T-cell (primary cell): ENCODE measurements around the gene FLRT1. TPM values are rescaled to one million over a fixed set of nuclear protein-coding genes. Genes with fewer than 3 reads are reported as not detected.

Experiments
- ATAC-seq, 4 experiments: fragments of 200-7000 bp in 3 of 4; fragments of 150-1000 bp in 1 of 4; cut with Tn5 transposase; replicated peaks in 1 of 4; 1 replicate in 3 of 4; 2 replicates in 1 of 4; pipeline ENCODE4 v1.10.0; 2021; ENCODE audit warnings: moderate library complexity in 3 of 4, mild to moderate bottlenecking in 2 of 4, moderate number of reproducible peaks in 1 of 4
- CTCF ChIA-PET, 2 donors: fragments of 300-600 bp; sonication (Branson Sonifier 250); formaldehyde crosslinking; loops; one replicate each; lab custom pipeline; 2022; ENCODE audit warnings: antibody characterized with exemption in 2 of 2; lab: Charles Lee
- POLR2A ChIA-PET, 2 donors: fragments of 300-600 bp; sonication (Branson Sonifier 250); formaldehyde crosslinking; loops; one replicate each; lab custom pipeline; 2022; ENCODE audit warnings: antibody characterized with exemption in 2 of 2; lab: Charles Lee
- DNase-seq, 35 experiments: peaks; one replicate each; pipeline versions ENCODE4 v3.0.0 to v3.0.0-alpha.2; 2013 to 2023
- H3K27ac ChIP-seq: one replicate; pipeline ENCODE4 v1.5.1; 2013; ENCODE audit warnings: low read length
- H3K27me3 ChIP-seq, 2 experiments: replicated peaks in 1 of 2; 1 replicate in 1 of 2; 2 replicates in 1 of 2; pipeline versions ENCODE4 v1.6.1 to v1.7.0; 2013; ENCODE audit warnings: low read length in 1 of 2, mixed read lengths in 1 of 2; ENCODE audit not compliant: control insufficient read depth in 2 of 2, insufficient read depth in 2 of 2; ENCODE audit errors: extremely low read depth in 1 of 2
- H3K36me3 ChIP-seq, 2 donors: 1 replicate in 1 of 2; 2 replicates in 1 of 2; pipeline versions ENCODE4 v1.6.1 to v1.7.0; 2013; ENCODE audit warnings: low read length in 1 of 2; ENCODE audit not compliant: control insufficient read depth in 2 of 2, insufficient read depth in 1 of 2; ENCODE audit errors: extremely low read depth in 1 of 2
- H3K4me1 ChIP-seq, 2 experiments: 1 replicate in 1 of 2; 2 replicates in 1 of 2; pipeline versions ENCODE4 v1.6.1 to v1.7.0; 2013; ENCODE audit warnings: low read length in 2 of 2, mixed read lengths in 1 of 2; ENCODE audit not compliant: insufficient read depth in 2 of 2, control insufficient read depth in 1 of 2; ENCODE audit errors: extremely low read depth in 1 of 2
- H3K4me3 ChIP-seq, 2 donors: 1 replicate in 1 of 2; 2 replicates in 1 of 2; pipeline versions ENCODE4 v1.5.1 to v1.7.0; 2013; ENCODE audit warnings: mild to moderate bottlenecking in 2 of 2, low read length in 1 of 2, moderate library complexity in 1 of 2; ENCODE audit not compliant: control insufficient read depth in 1 of 2; ENCODE audit errors: extremely low read depth in 1 of 2
- H3K9me3 ChIP-seq: 2 replicates; pipeline ENCODE4 v1.7.0; 2013
- H3K27ac Mint-ChIP-seq, 2 donors: one replicate each; pipeline ENCODE4 v1.8.0; 2020 to 2021; ENCODE audit warnings: mild to moderate bottlenecking in 2 of 2, mixed read lengths in 2 of 2
- H3K27me3 Mint-ChIP-seq, 2 donors: one replicate each; pipeline ENCODE4 v1.8.0; 2021 to 2022; ENCODE audit warnings: mixed read lengths in 2 of 2
- H3K36me3 Mint-ChIP-seq: one replicate; pipeline ENCODE4 v1.8.0; 2021; ENCODE audit warnings: mixed read lengths
- H3K4me1 Mint-ChIP-seq, 3 donors: one replicate each; pipeline ENCODE4 v1.8.0; 2020 to 2022; ENCODE audit warnings: mixed read lengths in 3 of 3, mild to moderate bottlenecking in 1 of 3
- H3K4me3 Mint-ChIP-seq, 3 donors: one replicate each; pipeline ENCODE4 v1.8.0; 2020 to 2022; ENCODE audit warnings: mild to moderate bottlenecking in 3 of 3, mixed read lengths in 3 of 3, moderate library complexity in 3 of 3
- H3K9me3 Mint-ChIP-seq, 3 donors: one replicate each; pipeline ENCODE4 v1.8.0; 2020 to 2022; ENCODE audit warnings: mixed read lengths in 3 of 3
- WGBS: methylation state at CpG from one replicate; pipeline ENCODE4 v1.1.5; 2013; ENCODE audit warnings: missing lambda C conversion rate; ENCODE audit not compliant: insufficient coverage; 5-methylcytosine and 5-hydroxymethylcytosine counted together
- total RNA-seq, 35 experiments: library from RNA in 6 of 35; stranded (reverse) in 6 of 35; fragments of 120-200 nt in 1 of 35; gene quantifications; one replicate each; pipeline versions ENCODE4 v1.2.1 to v1.2.4 and lab custom pipeline; 2013 to 2026

FLRT1 gene
- total RNA-seq, 5 donors from 2014 or later (not counting 1 experiment from before 2014, with no cell fraction given): not detected

DNA sequence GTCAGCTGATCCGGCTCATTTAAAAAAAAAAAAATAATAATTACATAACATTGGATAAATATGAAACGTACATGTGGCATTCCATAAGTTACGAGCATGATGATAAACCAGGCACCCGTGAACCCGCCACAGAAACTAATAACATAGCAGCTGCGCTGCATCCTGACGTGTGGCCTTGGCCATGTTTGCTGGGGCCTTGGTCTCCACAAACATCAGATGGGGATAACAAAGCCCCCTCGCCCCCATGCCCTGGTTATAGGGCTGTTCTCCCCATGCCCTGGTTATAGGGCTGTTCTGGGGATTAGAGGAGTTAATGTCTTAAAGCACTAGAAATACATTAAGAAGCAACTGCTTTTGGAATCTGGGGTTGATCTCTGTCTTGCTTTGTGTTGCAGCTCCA lies 36.7 kb downstream of the FLRT1 start:
- H3K27ac Mint-ChIP-seq: no peak overlapping the region
- H3K27me3 ChIP-seq: no peaks in the 10 kb centered on the region
- H3K36me3 ChIP-seq: no peaks in the 10 kb centered on the region
- ChIA-PET CTCF (no interaction called here), POLR2A (no interaction called here)
- H3K27ac ChIP-seq: no peak overlapping the region
- peaks cover 0 to 19% of the 10 kb centered on the region in 2 experiments for H3K4me1 ChIP-seq
- no peaks in the 10 kb centered on the region for H3K9me3 Mint-ChIP-seq
- DNase-seq (no peak), ATAC-seq (no peak)
- H3K4me3 ChIP-seq: no peak overlapping the region
- H3K36me3 Mint-ChIP-seq: no peaks in the 10 kb centered on the region
- 90% methylated on average over 7 of the region's 8 CpGs for WGBS
- H3K4me1 Mint-ChIP-seq: peaks cover 4 to 10% (median 7%) of the 10 kb centered on the region in 3 donors
- no peaks in the 10 kb centered on the region for H3K27me3 Mint-ChIP-seq
- no peaks in the 10 kb centered on the region for H3K9me3 ChIP-seq
- no peak overlapping the region for H3K4me3 Mint-ChIP-seq

DNA sequence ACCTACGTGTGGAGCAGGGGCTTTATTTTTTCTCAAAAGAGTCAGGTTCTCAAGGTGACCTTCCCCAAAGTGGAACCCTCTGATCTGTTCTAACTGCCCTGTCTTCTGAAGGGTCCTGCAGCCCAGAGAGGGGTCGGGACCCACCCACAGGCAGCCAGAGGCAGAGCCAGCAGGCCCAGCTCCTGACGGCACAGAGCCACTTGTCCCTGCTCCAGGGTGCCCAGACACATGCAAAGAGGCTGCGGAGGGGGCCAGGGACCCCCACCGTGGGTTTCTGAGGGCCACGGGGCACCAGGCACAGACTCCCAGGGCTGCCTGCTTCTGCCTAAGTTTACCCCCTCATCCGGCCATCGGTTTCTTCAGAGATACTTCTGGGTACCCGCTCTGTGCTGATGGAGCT lies 37.1 kb downstream of the FLRT1 start:
- ChIA-PET CTCF (no interaction called here), POLR2A (no interaction called here)
- Mint-ChIP-seq H3K4me1 (peaks cover 4 to 10% (median 7%) of the 10 kb centered on the region in 3 donors), H3K4me3 (no peak overlapping the region), H3K9me3 (no peaks in the 10 kb centered on the region), H3K36me3 (no peaks in the 10 kb centered on the region), H3K27me3 (no peaks in the 10 kb centered on the region), H3K27ac (no peak overlapping the region)
- no peaks in the 10 kb centered on the region for H3K36me3 ChIP-seq
- H3K4me1 ChIP-seq: peaks cover 0 to 17% of the 10 kb centered on the region in 2 experiments
- ATAC-seq (no peak), DNase-seq (no peak)
- H3K9me3 ChIP-seq: no peaks in the 10 kb centered on the region
- whole genome bisulfite sequencing: 81% methylated on average over 9 of the region's 9 CpGs
- H3K4me3 ChIP-seq: no peak overlapping the region
- H3K27ac ChIP-seq: no peak overlapping the region
- H3K27me3 ChIP-seq: no peaks in the 10 kb centered on the region

DNA sequence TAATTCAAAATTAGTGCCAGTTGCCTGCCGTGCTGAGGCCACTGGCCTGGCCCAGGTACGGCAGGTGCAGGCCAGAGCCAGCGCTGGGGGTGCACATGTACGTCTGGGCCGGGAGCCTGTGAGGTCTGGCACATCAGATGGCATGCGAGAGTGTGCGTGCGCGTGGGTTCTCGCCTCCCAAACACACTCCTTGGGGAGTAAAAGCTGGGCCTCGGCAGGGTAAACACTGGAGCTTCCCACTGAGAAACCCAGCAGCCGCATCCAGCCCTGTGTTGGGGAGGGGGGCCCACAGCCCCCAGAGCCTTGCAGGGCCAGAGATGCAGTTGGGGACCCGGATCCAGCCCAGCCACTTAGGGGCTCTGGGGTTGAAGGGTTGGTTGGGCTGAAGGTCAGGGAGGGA lies 37.8 kb downstream of the FLRT1 start:
- POLR2A ChIA-PET: no interaction called here
- CTCF ChIA-PET: no interaction called here
- no peaks in the 10 kb centered on the region for H3K27me3 Mint-ChIP-seq
- H3K27ac Mint-ChIP-seq: no peak overlapping the region
- Histone ChIP-seq H3K36me3 (no peaks in the 10 kb centered on the region), H3K27ac (no peak overlapping the region), H3K4me1 (peaks cover 0 to 17% of the 10 kb centered on the region in 2 experiments), H3K27me3 (no peaks in the 10 kb centered on the region), H3K4me3 (no peak overlapping the region), H3K9me3 (no peaks in the 10 kb centered on the region)
- H3K4me3 Mint-ChIP-seq: no peak overlapping the region
- peaks cover 4 to 10% (median 7%) of the 10 kb centered on the region in 3 donors for H3K4me1 Mint-ChIP-seq
- H3K36me3 Mint-ChIP-seq: no peaks in the 10 kb centered on the region
- no peak for DNase-seq
- no peaks in the 10 kb centered on the region for H3K9me3 Mint-ChIP-seq
- WGBS: 82% methylated on average over 13 of the region's 13 CpGs
- no peak for ATAC-seq

GRCh38 chr11:64074239-64074638 lies 38.5 kb downstream of the FLRT1 start:
- Mint-ChIP-seq H3K4me3 (no peak overlapping the region), H3K9me3 (no peaks in the 10 kb centered on the region), H3K36me3 (no peaks in the 10 kb centered on the region), H3K27ac (no peak overlapping the region), H3K4me1 (peaks cover 4 to 10% (median 7%) of the 10 kb centered on the region in 3 donors), H3K27me3 (no peaks in the 10 kb centered on the region)
- Histone ChIP-seq H3K4me1 (peaks cover 0 to 17% of the 10 kb centered on the region in 2 experiments), H3K36me3 (no peaks in the 10 kb centered on the region), H3K27me3 (no peaks in the 10 kb centered on the region), H3K9me3 (no peaks in the 10 kb centered on the region), H3K4me3 (no peak overlapping the region), H3K27ac (no peak overlapping the region)
- ATAC-seq (no peak), DNase-seq (peak in 3 of 35 experiments; percentile 9 to 13 (median 10))
- POLR2A ChIA-PET: no interaction called here
- CTCF ChIA-PET: no interaction called here
- WGBS: 58% methylated on average over 7 of the region's 10 CpGs

GRCh38 chr11:64076758-64077157 lies 41.0 kb downstream of the FLRT1 start:
- no peaks in the 10 kb centered on the region for H3K36me3 Mint-ChIP-seq
- H3K27ac ChIP-seq: no peak overlapping the region
- no peak overlapping the region for H3K4me3 ChIP-seq
- WGBS: no CpG with 5 or more reads among the region's 8 CpGs
- no peak for ATAC-seq
- no peak for DNase-seq
- ChIA-PET CTCF (interaction anchor here in 1 of 2 donors (0.5 kb wide), 1 partner anchor 51 kb away, joined by 3 read pairs; no protein-coding TSS in a partner anchor), POLR2A (interaction anchor here in 1 of 2 donors (0.5 kb wide), 1 partner anchor 1926 kb away, joined by 3 read pairs; no protein-coding TSS in a partner anchor)
- H3K36me3 ChIP-seq: no peaks in the 10 kb centered on the region
- H3K27ac Mint-ChIP-seq: no peak overlapping the region
- H3K4me1 ChIP-seq: peaks cover 0 to 17% of the 10 kb centered on the region in 2 experiments
- H3K27me3 ChIP-seq: no peaks in the 10 kb centered on the region
- H3K9me3 ChIP-seq: no peaks in the 10 kb centered on the region
- no peaks in the 10 kb centered on the region for H3K27me3 Mint-ChIP-seq
- no peak overlapping the region for H3K4me3 Mint-ChIP-seq
- peaks cover 4 to 10% (median 7%) of the 10 kb centered on the region in 3 donors for H3K4me1 Mint-ChIP-seq
- H3K9me3 Mint-ChIP-seq: no peaks in the 10 kb centered on the region

DNA sequence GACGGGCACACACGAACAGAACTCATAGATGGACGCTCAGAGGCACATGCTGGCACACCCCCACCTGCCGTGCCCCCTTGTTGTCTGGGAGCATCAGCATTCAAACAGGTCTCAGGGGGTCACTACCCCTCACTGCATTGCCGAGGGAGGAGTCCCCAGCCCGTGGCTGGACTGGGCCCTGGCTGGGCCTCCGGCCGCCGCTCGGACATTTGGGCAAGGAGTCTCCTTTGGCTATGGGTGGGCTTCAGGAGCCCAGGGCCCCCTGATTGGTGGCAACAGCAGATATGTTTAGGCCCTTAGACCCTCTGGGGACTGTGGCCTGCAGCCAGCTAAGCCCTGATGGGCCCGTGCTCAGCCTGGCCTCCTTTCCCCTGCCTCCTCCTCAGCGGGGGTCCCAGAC lies 41.9 kb downstream of the FLRT1 start:
- Histone ChIP-seq H3K4me1 (peaks cover 0 to 17% of the 10 kb centered on the region in 2 experiments), H3K27ac (no peak overlapping the region), H3K9me3 (no peaks in the 10 kb centered on the region), H3K36me3 (no peaks in the 10 kb centered on the region), H3K4me3 (no peak overlapping the region), H3K27me3 (no peaks in the 10 kb centered on the region)
- Mint-ChIP-seq H3K27me3 (no peaks in the 10 kb centered on the region), H3K27ac (no peak overlapping the region), H3K4me3 (no peak overlapping the region), H3K4me1 (peaks cover 4 to 10% (median 7%) of the 10 kb centered on the region in 3 donors), H3K36me3 (no peaks in the 10 kb centered on the region), H3K9me3 (no peaks in the 10 kb centered on the region)
- ATAC-seq: no peak
- no peak for DNase-seq
- WGBS: over 99% methylated on average over 9 of the region's 12 CpGs
- ChIA-PET CTCF (no interaction called here), POLR2A (no interaction called here)

GRCh38 chr11:64078284-64078683 lies 42.6 kb downstream of the FLRT1 start:
- Mint-ChIP-seq H3K4me3 (no peak overlapping the region), H3K9me3 (no peaks in the 10 kb centered on the region), H3K4me1 (peaks cover 4 to 10% (median 7%) of the 10 kb centered on the region in 3 donors), H3K27ac (no peak overlapping the region), H3K36me3 (no peaks in the 10 kb centered on the region), H3K27me3 (no peaks in the 10 kb centered on the region)
- 90% methylated on average over 11 of the region's 11 CpGs for WGBS
- H3K4me1 ChIP-seq: peaks cover 0 to 17% of the 10 kb centered on the region in 2 experiments
- DNase-seq: no peak
- no peaks in the 10 kb centered on the region for H3K9me3 ChIP-seq
- no peaks in the 10 kb centered on the region for H3K36me3 ChIP-seq
- CTCF ChIA-PET: no interaction called here
- ATAC-seq: no peak
- H3K27me3 ChIP-seq: no peaks in the 10 kb centered on the region
- no peak overlapping the region for H3K27ac ChIP-seq
- POLR2A ChIA-PET: no interaction called here
- H3K4me3 ChIP-seq: no peak overlapping the region
